GM18867 (cell line): ENCODE results near the gene ZNF329.

Experiments
- ATAC-seq: cut with Tn5 transposase; IDR thresholded peaks from one replicate; pipeline ENCODE4 v1.9.1; 2021; ENCODE audit warnings: mild to moderate bottlenecking, moderate library complexity; ENCODE audit not compliant: unreplicated experiment

The ZNF329 gene

GRCh38 chr19:58118979-58119733 is 31.4 kb downstream of the ZNF329 start:
- no peak for ATAC-seq

- ATAC-seq, result no peak
Measured at GRCh38 chr19:58117841-58118575, 32.6 kb downstream of the ZNF329 start.

- no peak for ATAC-seq
Measured at GRCh38 chr19:58108546-58108817, 42.1 kb downstream of the ZNF329 start.

GRCh38 chr19:58107778-58108545 is 42.6 kb downstream of the ZNF329 start:
- no peak for ATAC-seq

- ATAC-seq, result no peak
Measured at GRCh38 chr19:58098682-58098998, 51.9 kb downstream of the ZNF329 start.

GRCh38 chr19:58097781-58098681 is 52.6 kb downstream of the ZNF329 start, which contains the start of gene ZSCAN18:
Gene ZSCAN18 (minus strand): TSS chr19:58098231. CDS start chr19:58090267, 7,964 bp downstream.
- no peak for ATAC-seq

- no peak for ATAC-seq
Measured at GRCh38 chr19:58097349-58097748, 53.2 kb downstream of the ZNF329 start.

GRCh38 chr19:58096884-58097283 is 53.7 kb downstream of the ZNF329 start:
- ATAC-seq, result no peak

GRCh38 chr19:58095328-58095727 is 55.3 kb downstream of the ZNF329 start:
- no peak for ATAC-seq

GRCh38 chr19:58093071-58093470 is 57.5 kb downstream of the ZNF329 start:
- ATAC-seq, result no peak

- ATAC-seq, result no peak
Measured at GRCh38 chr19:58091251-58091995, 59.2 kb downstream of the ZNF329 start.

GRCh38 chr19:58089846-58090245 is 60.7 kb downstream of the ZNF329 start:
- ATAC-seq, result no peak

- no peak for ATAC-seq
Measured at GRCh38 chr19:58088521-58089052, 62.0 kb downstream of the ZNF329 start.

GRCh38 chr19:58086825-58087710 is 63.5 kb downstream of the ZNF329 start:
- ATAC-seq, result no peak

GRCh38 chr19:58085348-58085875 is 65.2 kb downstream of the ZNF329 start:
- no peak for ATAC-seq

- no peak for ATAC-seq
Measured at GRCh38 chr19:58084596-58085347, 65.8 kb downstream of the ZNF329 start.

- ATAC-seq, result no peak
Measured at GRCh38 chr19:58083021-58083420, 67.6 kb downstream of the ZNF329 start.

GRCh38 chr19:58079792-58080191 is 70.8 kb downstream of the ZNF329 start:
- ATAC-seq, result no peak
